Fibroblast of skin of left biceps (primary cell): ENCODE measurements around the gene HOXD1.

Experiments used
- DNase-seq, 2 experiments: peaks; one replicate each; pipeline ENCODE4 v3.0.0-alpha.2; 2013; ENCODE audit warnings: low read depth in 2 of 2

The HOXD1 gene

GRCh38 chr2:176182671-176183070, 5.8 kb upstream of the HOXD1 start:
- DNase-seq = no peak

DNA sequence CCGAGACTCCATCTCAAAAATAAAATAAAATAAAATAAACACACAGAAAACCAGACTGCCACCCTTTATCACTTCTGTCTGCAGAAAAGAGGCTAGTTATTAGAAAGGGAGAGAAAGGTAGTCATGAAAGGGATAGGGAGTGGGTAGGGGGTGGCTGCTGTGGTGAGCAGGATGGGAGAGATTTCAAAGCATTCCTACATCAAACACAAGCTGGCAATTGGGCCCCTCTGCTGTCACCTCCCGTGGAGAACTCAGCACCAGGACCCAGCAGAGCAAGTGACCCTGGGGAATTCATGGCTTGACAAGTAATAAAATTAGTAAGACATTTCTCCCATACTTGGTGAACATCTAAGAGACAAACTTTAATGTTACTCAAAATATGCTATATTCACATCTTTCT, 3.7 kb upstream of the HOXD1 start:
- no peak for DNase-seq

DNA sequence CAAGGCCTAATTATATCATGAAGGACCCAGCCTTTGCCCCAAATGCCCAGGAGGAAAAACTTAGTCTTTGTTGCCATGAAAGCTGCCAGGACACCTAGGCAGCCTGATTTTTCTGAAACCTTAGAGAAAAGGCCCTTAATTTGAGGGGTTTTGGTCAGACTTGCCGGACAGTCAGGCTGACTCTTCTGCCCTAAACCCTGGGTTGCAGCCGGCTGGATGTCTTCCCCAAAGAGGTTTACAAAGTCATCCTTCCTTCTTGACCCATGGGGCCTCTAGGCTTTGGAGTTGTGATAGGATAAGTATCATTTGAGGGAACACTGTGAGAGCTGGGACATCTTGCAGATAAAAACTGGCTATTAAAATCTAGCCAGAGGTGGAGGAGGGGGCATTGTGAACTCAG, 2.4 kb upstream of the HOXD1 start:
- no peak for DNase-seq

DNA sequence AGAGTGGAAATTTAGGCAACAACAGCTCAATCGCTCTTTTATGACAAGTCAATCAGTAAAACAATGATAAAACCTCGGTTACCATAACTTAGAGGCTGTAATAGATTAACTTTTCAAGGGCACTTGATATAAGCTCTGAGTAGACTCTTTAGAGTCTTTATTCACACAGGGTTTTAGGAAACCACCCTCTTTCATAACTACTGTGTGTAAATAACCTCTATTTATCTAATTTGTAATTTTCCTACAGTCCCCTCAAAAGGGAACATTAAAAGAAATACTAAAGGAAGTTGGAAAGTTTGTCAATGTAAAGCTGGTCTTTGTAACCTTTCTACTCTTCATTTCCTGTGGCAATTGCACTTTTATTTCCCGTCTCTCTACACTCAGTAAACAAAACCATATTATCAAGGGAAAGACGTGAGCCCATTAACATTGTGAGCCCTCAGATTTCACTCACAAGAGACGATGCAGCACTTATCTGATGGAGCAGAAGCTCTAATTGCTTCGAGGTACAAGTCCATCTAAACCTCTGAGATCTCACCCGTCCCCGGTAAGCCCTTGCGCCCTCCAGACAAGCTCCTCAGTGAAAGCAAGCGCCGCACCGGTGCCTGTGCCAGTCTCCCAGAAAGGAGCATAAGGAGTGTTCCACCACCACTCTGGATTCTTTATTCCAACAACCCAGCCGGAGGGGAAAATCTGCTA, 1.1 kb upstream of the HOXD1 start:
- no peak for DNase-seq

DNA sequence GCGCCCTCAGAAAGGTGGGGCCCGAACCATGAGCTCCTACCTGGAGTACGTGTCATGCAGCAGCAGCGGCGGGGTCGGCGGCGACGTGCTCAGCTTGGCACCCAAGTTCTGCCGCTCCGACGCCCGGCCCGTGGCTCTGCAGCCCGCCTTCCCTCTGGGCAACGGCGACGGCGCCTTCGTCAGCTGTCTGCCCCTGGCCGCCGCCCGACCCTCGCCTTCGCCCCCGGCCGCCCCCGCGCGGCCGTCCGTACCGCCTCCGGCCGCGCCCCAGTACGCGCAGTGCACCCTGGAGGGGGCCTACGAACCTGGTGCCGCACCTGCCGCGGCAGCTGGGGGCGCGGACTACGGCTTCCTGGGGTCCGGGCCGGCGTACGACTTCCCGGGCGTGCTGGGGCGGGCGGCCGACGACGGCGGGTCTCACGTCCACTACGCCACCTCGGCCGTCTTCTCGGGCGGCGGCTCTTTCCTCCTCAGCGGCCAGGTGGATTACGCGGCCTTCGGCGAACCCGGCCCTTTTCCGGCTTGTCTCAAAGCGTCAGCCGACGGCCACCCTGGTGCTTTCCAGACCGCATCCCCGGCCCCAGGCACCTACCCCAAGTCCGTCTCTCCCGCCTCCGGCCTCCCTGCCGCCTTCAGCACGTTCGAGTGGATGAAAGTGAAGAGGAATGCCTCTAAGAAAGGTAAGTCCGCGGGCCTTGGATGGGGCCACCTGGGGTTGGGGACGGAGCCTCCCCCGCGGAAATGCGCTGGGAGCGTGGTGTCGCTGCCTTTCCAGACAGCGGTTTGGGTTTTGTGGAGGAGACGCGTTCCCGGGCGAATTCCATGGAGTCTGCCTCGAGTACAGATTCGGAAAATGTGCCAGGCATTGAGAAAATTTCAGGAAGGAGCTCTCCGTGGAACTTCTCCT, 559 bp downstream of the HOXD1 start:
- DNase-seq = no peak

DNA sequence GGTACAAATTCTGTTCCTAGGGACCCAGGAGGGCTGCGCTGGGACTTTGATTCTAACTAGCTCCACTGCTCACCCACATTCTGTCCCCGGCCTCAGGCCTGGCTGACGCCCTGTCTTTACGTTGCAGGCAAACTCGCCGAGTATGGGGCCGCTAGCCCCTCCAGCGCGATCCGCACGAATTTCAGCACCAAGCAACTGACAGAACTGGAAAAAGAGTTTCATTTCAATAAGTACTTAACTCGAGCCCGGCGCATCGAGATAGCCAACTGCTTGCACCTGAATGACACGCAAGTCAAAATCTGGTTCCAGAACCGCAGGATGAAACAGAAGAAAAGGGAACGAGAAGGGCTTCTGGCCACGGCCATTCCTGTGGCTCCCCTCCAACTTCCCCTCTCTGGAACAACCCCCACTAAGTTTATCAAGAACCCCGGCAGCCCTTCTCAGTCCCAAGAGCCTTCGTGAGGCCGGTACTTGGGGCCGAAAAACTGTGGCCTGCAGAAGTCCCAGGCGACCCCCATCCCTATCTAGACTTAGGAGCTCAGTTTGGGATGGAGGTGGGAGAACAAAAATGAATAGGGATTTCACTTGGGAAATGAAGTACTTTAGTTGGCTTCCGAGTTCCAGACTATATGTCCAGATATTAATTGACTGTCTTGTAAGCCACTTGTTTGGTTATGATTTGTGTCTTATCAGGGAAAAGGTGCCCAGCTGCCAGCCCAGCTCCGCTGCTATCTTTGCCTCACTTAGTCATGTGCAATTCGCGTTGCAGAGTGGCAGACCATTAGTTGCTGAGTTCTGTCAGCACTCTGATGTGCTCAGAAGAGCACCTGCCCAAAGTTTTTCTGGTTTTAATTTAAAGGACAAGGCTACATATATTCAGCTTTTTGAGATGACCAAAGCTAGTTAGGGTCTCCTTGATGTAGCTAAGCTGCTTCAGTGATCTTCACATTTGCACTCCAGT, 1.5 kb downstream of the HOXD1 start:
- no peak for DNase-seq

DNA sequence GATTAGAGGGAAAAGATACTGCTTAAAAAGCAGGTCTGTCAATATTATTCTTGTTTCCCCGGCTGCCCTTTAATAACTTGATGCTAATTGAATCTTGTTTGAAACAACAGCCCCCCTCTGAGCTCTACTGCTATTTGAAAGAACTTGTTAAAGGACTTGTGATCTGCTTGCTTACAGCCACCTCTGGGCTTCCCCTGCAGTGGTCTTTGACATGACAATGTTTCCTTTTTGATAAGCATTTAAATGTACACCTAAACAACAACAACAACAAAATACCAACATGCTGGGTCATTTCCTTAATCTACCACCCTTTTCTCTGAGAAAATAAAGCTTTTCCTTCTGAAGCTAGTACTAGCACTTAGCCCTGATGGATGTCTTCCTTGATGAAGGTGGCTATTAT, 3.9 kb downstream of the HOXD1 start:
- DNase-seq = no peak

DNA sequence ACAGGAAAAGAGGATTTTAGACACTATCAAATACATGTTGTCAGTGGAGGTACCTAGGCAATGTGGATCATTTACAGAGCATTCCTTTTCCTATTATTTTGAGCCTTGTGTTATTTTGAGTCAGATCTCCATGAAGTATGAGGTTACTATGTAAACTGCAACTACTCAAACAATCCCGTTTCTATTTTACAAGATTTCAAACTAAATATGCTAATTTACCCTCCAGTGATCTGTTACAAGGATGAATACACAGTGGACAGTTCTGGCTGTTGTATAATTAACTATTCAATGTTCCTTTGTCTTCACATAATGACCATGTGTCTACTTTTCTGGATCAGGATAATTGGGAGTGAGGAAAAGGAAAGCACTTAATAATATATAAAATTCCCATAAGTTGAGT, 4.6 kb downstream of the HOXD1 start:
- no peak for DNase-seq

- DNase-seq = no peak
Measured at GRCh38 chr2:176199902-176200301, 11.4 kb downstream of the HOXD1 start.

DNA sequence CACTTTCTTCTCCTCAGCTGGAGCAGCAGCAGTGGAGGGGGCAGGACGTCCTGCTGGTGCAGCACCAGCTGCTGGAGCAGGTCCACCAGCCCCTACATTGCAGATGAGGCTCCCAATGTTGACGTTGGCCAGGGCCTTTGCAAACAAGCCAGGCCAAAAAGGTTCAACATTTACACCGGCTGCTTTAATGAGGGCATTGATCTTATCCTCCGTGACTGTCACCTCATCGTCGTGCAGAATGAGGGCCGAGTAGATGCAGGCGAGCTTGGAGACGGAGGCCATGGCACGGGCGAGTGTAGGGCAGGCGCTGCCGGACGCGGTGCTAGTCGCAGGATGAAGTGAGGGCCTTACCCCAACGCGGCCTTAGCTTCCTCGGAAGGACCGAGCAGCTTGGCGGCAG, 12.5 kb downstream of the HOXD1 start:
- no peak for DNase-seq

GRCh38 chr2:176202491-176202890, 14.0 kb downstream of the HOXD1 start:
- no peak for DNase-seq

DNA sequence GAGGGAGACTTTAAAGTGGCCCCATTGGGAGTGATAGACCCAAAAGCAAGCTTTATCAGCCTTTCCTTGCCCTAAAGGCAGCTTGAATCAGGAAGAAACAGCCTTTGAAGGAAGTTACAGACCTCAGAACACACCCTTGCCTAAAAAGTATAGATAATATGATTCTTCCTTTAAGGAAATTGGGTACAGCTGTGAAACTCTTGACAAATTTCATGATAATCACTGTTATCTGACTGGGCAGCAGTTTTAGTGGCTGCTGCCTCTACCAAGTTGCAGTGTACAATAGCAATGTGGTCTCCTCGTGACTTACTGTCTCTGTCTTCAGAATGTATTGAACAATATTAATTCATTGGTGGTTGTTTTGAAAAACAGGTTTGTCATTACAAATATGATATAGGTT, 16.7 kb downstream of the HOXD1 start:
- no peak for DNase-seq

DNA sequence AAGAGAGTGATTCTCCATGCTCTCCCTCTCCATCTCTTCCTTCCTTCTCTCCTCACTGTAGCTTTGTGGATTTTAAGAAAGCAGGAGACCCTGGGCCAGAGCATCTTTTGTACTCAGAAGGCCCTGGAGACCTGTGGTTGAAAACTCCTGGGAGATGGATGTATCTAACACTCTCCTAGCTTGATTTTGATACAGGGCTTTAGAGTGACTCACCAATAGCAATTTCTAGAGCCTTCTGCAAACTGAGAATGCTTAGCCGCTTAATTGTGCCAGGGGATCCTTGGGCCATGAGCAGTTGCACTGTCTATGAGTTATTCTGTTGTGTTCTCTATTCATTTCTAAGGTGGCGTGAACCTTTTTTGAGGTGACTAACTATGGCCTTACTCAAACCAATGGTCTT, 17.7 kb downstream of the HOXD1 start:
- DNase-seq = peak; percentile 32 to 49

- DNase-seq = peak; percentile 90 to 94
Measured at GRCh38 chr2:176206682-176207081, 18.2 kb downstream of the HOXD1 start.

- DNase-seq = no peak
Measured at GRCh38 chr2:176211110-176211509, 22.6 kb downstream of the HOXD1 start.

GRCh38 chr2:176212276-176212675, 23.8 kb downstream of the HOXD1 start:
- no peak for DNase-seq

- DNase-seq = no peak
Measured at GRCh38 chr2:176213406-176213805, 24.9 kb downstream of the HOXD1 start.

DNA sequence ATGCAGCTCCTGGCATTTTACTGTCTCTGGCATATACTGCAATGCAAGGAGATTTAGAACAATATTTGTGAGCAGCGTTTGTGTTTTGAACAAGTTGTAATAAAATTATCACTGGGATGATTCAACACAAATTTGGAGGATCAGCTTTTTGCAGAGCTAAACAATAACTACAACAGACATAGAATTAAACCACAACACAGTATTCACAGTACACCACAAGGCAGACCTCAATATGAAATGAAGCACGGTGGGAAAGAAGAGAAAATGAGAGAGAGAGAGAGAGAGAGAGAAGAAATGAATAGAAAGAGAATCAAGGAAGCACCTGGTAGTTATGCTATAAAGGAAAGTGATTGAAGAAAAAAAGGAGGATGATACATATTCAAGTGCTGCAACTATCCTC, 39.4 kb downstream of the HOXD1 start:
- DNase-seq = no peak

GRCh38 chr2:176234156-176234555, 45.7 kb downstream of the HOXD1 start:
- DNase-seq = no peak

DNA sequence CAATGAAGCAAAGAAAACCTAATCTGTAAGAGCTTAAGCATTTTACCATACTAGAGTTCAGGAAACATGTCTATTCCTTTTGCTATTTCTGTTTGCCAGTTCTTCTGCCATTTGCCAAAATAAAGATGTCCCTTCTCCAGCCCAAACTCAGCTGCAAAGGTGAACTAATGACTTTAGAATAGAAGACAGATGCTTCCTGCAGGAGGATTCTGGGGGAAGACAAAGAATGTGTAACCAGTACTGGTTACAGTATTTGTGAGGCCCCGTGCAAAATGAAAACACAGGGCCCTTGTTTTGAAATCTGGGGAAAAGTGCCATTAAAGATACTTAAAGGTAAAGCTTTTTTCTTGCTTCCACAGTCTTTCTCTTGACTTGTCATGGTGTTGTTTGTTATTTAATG, 46.5 kb downstream of the HOXD1 start:
- DNase-seq = no peak

DNA sequence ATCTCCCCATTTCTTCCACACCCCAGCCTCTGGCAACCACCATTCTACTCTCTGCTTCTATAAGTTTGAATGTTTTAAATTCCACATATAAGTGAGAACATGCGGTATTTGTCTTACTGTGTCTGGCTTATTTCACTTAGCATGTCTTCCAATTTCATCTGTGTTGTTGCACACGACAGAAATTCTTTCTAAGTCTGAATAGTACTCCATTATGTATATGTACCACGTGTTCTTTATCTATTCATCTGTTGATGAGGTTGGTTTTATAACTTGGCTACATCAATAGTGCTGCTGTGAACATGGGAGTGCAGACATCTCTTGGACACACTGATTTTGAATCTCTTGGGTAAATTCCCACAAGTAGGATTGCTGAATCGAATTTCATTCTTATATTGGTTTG, 49.0 kb downstream of the HOXD1 start:
- no peak for DNase-seq

DNA sequence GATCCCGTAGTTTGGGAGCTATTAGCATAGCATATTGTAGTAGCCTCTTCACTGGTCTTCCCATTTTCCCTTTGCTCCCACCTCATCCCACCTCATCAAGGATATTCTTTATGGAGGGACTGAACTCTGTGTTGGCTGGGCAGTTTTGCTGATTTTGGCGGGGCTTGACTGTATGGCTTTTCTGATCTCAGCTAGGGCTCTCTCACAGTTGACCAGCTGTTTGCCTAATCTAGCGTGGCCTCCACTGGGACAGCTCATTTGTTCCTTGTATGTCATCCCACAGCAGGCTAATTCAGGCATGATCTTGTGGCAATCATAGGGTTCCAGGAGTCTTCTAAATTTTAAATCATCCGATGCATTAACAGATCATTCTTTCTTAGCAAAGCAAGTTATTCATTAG, 50.6 kb downstream of the HOXD1 start:
- no peak for DNase-seq
